ENCODE results near the gene MSTO1.

MSTO1 gene

GRCh38 chr1:155645648-155646047 is 35.6 kb downstream of the MSTO1 start:
- no peak for TF ChIP-seq CTCF (IDR thresholded peaks at IDR 0.05; ENCODE audit: insufficient read depth, low read depth, low read length, missing control alignments)
- H3K4me3 ChIP-seq (ENCODE audit: low read depth, low read length), result no peak overlapping the region
- no peak for DNase-seq (ENCODE audit: low read depth)

DNA sequence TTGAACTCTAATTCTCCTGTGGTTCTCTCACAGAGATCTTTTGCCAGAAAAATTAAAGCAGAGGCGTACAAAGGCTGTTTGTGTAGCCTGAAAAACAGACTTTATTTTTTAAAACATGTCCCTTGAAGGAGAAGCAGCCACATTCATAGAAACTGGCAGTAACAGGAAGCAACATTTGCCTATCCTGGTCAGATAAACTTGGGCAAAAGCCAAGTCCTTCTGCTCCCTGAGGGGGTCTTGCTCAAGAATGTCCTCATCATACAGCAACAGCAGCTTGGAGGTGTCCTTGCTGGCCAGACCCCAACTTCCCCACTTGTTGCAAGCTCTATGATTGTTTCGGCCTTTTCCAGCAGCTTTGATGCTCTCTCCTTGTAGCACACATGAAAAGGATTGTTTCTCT is 36.3 kb downstream of the MSTO1 start:
- DNase-seq (ENCODE audit: low read depth), result no peak
- no peak overlapping the region for H3K4me3 ChIP-seq (ENCODE audit: low read depth, low read length)
- TF ChIP-seq CTCF (IDR thresholded peaks at IDR 0.05; ENCODE audit: insufficient read depth, low read depth, low read length, missing control alignments), result no peak

DNA sequence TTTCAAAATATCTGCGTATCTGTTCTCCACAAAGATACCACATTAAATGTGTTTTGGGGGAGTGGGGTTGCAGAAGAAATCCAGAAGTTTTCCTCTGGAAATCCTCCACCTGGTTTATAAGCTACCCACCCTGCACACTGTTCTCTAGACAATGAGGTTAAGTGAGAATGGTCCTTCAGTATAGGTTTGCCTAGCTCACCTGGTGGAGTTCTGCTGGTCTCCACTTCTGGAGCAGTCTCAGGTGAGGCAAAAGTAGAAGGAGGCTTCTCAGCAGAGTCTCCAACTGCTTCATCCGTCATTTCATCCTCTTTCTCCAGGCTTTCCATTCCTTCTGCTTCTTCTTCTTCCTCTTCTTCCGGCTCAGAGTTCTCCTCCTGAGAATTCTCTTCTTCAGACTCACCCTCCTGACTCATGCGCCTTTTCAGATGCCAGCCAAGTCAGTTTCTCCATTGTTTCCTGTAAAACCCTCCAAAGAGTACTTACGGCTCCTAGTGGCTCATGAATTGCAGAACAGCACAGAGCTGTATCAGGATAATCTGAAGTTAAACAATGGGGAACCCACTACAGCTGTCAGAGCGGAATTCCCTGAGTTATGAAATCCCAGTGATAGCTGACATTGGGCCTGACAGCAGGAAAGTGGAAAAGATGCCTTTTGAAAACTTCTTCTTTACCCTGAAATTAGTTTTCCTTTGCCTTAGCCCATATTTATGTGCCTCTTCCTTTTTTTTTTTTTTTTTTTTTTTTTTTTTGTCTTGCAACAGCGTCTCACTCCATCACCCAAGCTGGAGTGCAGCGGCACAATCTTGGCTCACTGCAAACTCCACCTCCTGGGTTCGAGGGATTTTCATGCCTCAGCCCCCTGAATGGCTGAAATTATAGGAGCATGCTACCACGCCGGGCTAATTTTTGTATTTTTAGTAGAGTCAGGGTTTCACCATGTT is 38.5 kb downstream of the MSTO1 start:
- no peak for TF ChIP-seq CTCF (IDR thresholded peaks at IDR 0.05; ENCODE audit: insufficient read depth, low read depth, low read length, missing control alignments)
- DNase-seq (ENCODE audit: low read depth), result no peak
- H3K4me3 ChIP-seq (ENCODE audit: low read depth, low read length), result no peak overlapping the region

GRCh38 chr1:155649676-155650075 is 39.7 kb downstream of the MSTO1 start:
- DNase-seq (ENCODE audit: low read depth), result no peak
- no peak for TF ChIP-seq CTCF (IDR thresholded peaks at IDR 0.05; ENCODE audit: insufficient read depth, low read depth, low read length, missing control alignments)
- no peak overlapping the region for H3K4me3 ChIP-seq (ENCODE audit: low read depth, low read length)

DNA sequence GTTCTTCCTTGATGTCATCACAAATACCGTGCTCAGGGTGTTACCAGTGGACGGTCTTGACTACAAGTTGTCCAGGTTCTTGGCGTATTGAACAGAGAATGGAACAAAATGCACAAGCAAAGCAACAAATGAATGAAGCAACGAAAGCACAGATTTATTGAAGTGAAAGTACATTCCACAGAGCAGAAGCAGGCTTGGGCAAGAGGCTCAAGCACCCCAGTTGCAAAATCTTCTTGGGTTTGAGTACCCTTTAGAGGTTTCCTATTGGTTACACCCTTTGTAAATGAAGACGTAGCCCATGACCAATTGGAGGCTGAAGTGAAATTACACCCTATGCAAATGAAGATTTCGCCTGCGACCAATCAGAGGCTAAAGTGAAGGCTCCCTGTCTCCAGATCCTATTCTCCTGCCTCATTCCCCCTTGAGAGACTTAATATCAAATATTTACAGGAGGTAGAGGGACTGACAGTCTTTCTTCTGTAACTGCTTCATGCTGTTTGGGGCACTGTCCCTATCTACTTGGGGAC is 40.3 kb downstream of the MSTO1 start:
- TF ChIP-seq CTCF (IDR thresholded peaks at IDR 0.05; ENCODE audit: insufficient read depth, low read depth, low read length, missing control alignments), result no peak
- DNase-seq (ENCODE audit: low read depth), result no peak
- H3K4me3 ChIP-seq (ENCODE audit: low read depth, low read length), result no peak overlapping the region

DNA sequence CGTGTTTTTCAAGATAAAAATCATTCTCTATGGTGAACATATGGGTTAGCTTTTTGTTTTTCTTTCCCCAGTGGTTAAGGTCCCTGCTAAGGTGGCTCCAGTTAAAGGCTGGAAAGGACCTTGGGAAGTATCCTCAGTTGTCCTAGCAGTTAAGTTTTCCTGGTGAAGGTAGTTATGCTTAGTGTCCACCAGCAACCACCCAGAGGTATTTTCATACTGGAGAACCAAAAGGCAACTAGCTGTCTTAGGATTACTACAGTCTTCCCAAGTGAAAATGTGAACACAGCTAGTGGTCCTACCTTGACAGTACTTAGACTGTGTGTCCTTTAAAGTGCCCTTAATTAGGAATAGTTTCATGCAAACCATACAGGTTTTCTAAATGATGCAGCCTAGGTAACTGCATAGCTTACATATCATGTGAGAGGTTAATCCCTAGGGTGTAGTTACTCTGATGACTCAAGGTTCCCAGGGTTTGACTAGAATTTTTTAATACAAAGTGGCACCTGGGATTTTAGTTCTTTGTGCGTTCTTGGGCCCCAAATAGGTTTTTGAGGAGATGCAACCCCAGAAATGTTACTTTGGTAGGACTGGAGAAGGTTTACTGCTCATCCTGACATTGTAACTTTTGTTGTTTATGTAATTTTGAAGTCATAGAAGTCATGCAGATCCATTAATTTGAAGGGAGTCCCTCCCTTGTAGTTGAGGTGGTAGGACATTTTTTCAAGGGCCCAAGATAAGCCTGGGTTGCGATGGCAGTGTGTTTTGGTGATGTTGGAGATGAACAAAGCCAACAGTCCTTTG is 42.0 kb downstream of the MSTO1 start:
- no peak overlapping the region for H3K4me3 ChIP-seq (ENCODE audit: low read depth, low read length)
- no peak for DNase-seq (ENCODE audit: low read depth)
- no peak for TF ChIP-seq CTCF (IDR thresholded peaks at IDR 0.05; ENCODE audit: insufficient read depth, low read depth, low read length, missing control alignments)

Data from GM12865 (cell line).